ENCODE data around the gene NYAP2.

NYAP2 gene

DNA sequence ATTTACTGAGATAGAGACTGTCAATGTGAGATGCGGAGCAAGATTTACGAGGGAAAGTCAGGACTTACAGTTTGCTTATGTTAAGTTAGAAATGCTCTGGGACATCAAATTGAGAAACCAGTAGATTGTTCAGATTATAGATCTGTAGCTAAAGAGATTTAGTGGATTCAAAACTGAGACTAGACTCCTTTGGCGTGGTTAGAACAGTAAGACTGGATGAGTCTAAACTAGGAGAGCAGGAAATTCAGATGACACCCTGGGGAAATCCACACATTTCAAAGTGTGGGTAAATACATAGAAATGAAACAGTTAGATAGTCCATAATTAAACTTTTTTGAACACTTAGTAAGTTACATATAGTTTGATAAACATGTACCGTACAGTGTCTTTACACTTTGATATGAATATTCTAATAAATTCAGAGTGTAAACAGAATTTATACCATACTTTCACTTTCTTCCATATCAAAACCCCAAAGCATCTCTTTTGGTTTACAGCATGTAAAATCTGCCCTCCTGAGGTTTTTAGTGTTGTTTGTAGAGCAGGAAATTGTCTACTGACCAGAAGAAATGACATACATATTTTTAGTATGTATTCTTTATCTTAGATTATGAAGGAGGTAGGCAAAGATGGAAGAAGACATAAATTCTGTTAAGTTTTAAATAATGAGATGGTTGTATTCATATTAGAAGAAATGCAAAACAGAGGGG lies 231.5 kb downstream of the NYAP2 start:
- no peak for DNase-seq (ENCODE audit: low read depth)

GRCh38 chr2:225632351-225632750 lies 232.8 kb downstream of the NYAP2 start:
- no peak for DNase-seq (ENCODE audit: low read depth)

GRCh38 chr2:225636558-225636957 lies 237.0 kb downstream of the NYAP2 start:
- no peak for DNase-seq (ENCODE audit: low read depth)

GRCh38 chr2:225637259-225637658 lies 237.7 kb downstream of the NYAP2 start:
- no peak for DNase-seq (ENCODE audit: low read depth)

GRCh38 chr2:225640550-225640949 lies 241.0 kb downstream of the NYAP2 start:
- DNase-seq (ENCODE audit: low read depth): no peak

GRCh38 chr2:225649274-225649673 lies 249.8 kb downstream of the NYAP2 start:
- DNase-seq (ENCODE audit: low read depth): no peak

GRCh38 chr2:225650041-225650440 lies 250.5 kb downstream of the NYAP2 start:
- DNase-seq (ENCODE audit: low read depth): no peak

- peak; percentile 40 for DNase-seq (ENCODE audit: low read depth)
These were observed 261.0 kb downstream of the NYAP2 start for GRCh38 chr2:225660262-225661131.

DNA sequence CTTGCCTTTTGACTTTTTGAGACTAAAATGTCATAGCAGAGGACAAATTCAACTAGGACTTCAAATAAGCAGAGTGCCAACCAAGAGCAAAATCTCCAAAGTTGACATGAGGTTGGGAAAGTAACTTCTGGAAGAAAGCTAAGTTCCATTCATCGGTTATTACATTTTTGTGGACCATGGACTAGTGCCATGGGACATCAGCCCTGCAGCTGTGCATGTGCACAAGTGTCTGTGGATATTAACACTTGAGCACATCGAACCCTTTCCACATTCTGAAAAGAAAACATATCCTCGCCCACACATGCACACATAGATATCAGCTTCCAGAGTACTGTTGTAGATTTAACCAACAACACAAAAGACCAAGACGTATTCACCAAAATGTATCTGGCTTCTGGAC lies 262.6 kb downstream of the NYAP2 start:
- DNase-seq (ENCODE audit: low read depth): no peak

- DNase-seq (ENCODE audit: low read depth): no peak
These were observed 267.9 kb downstream of the NYAP2 start for GRCh38 chr2:225667445-225667844.

GRCh38 chr2:225668606-225669266 lies 269.2 kb downstream of the NYAP2 start:
- DNase-seq (ENCODE audit: low read depth): no peak

DNA sequence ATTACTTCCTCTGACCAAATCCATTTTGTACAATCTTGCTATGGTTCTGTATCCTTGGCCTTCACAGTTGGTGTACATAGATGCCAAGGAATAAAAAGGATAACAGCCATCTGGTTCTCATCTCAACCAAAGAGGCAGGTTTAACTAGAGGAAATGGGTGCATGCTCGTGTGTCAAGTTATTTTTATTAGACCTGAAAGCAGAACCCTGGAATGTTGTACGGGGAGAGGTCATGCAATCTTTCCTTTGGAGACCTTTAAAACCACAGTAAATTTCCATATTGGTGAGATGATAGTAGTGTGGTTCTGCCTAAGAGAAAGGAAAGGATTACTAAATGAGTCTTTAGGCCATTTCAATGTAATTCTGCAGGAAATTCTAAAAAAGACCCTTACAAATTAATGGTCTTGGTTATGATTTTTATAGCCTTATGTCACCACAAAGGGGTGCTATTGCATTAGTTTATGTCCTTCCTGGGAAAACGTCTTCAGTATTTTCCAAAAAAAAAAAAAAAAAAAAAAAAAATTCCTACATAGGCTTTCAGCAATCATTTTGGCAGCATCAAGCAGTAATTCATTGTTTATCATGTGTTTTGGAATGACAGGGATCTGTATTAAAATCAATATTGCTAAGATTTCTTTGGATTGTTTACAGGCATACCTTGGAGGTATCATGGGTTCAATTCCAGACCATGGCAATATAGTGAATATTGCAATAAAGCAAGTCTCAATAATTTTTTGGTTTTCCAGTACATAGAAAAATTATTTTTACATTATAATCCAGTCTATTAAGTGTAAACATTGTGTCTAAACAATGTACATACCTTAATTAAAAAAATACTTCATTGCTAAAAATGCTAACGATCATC lies 270.8 kb downstream of the NYAP2 start:
- no peak for DNase-seq (ENCODE audit: low read depth)

DNA sequence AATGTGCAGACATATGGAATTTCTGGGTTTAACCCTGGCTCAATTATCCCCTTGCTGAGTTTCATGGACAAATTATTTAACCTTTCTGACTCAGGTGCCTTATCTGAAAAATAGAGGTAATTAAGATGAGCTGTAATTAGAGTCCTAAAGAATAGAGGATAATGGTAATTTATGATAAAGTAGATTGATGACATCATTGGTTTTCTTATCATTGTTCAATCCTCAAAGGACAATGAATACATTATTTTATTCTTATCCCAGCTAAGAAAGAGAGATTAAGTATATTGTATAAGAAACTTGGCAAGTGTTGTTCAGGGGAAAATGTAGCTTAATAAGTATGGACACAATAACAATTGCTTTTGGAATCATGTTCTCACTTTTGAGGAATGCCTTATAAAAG lies 279.3 kb downstream of the NYAP2 start:
- no peak for DNase-seq (ENCODE audit: low read depth)

DNA sequence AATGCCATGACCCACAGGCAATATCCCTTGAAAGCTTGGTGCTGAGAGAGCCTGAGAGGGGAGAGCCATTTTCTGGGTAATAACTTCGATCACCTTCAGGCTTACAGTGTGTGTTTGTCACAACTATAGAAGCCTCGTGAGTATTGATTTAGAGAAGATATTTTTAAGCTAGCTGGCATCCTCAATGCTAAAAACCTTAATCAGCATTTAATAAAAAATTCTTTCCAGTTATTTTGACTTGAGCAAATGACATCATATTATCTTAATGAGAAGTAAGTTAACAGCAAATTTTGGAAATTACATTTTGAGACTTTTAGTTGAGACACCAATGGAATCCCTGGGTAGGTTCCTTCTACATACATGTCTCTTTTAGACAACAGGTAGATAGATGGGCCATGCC lies 283.7 kb downstream of the NYAP2 start:
- no peak for DNase-seq (ENCODE audit: low read depth)

- DNase-seq (ENCODE audit: low read depth): no peak
These were observed 290.6 kb downstream of the NYAP2 start for GRCh38 chr2:225690153-225690552.

- DNase-seq (ENCODE audit: low read depth): no peak
These were observed 292.2 kb downstream of the NYAP2 start for GRCh38 chr2:225691711-225692110.

DNA sequence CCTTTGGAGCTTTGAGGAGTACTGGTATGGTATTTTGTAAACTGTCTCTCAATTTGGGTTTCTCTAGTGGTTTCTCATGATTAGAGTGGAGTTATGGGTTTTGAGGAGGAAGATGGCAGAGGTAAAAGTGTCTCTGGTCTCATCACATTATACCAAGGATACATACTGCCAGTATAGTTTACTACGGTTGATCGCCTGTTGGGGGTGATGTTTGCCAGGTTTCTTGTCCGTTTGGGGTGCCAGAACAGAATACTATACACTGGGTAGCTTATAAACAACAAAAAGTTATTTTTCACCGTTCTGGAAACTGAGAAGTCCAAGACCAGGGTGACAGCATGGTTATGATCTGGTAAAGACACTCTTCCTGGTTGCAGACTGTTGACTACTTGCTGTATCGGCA lies 293.7 kb downstream of the NYAP2 start:
- DNase-seq (ENCODE audit: low read depth): no peak

- DNase-seq (ENCODE audit: low read depth): no peak
These were observed 295.2 kb downstream of the NYAP2 start for GRCh38 chr2:225694664-225695063.

GRCh38 chr2:225697936-225698335 lies 298.4 kb downstream of the NYAP2 start:
- DNase-seq (ENCODE audit: low read depth): no peak
